ENCODE results near the gene RAMP1.

RAMP1 gene

DNA sequence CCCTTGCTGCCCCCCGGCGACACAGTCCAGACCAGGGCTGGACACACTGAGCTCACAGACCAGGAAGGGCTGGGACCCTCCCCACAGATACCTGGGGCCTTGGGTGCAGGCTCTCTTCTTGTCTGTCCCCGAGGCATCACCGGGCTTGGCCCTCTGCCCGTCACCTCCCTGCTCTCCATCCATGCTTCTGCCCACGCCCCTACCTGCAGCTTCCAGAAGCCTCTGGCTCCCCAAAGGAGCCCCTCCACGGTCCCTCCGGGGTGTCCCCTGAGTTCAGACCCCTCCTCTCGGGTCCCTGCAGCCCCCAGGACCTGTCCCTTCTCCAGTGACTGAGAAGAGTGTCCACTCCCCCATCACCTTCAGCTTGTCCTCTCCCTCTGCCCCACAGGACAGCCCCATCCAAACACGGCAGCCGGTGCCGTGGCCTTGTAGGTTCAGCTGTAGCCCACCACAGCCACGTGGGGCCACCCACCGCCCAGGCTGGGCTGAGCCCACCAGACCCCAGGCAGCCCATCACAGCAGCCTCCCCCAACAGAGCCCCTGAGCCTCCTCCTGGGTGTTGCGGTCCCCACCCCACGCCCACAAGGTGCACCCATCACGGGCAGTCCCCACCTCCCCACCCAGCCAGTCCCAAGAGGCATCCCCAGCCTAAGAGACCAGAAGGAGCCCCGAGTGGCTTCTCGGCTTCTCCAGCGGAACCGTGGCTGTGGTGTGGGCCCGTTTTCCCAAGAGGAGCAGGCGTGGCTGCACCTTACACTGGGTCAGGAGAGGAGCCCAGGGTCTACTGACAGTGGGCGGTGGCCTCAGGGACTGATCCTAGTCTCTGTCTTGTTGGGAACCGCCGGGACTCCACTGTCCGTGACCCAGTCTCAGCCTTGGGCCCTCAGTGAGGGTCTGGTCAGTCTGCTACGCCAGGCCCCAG is 53.1 kb downstream of the RAMP1 start:
- DNase-seq (ENCODE audit: low read depth) = no peak
- TF ChIP-seq, protein P1, sequence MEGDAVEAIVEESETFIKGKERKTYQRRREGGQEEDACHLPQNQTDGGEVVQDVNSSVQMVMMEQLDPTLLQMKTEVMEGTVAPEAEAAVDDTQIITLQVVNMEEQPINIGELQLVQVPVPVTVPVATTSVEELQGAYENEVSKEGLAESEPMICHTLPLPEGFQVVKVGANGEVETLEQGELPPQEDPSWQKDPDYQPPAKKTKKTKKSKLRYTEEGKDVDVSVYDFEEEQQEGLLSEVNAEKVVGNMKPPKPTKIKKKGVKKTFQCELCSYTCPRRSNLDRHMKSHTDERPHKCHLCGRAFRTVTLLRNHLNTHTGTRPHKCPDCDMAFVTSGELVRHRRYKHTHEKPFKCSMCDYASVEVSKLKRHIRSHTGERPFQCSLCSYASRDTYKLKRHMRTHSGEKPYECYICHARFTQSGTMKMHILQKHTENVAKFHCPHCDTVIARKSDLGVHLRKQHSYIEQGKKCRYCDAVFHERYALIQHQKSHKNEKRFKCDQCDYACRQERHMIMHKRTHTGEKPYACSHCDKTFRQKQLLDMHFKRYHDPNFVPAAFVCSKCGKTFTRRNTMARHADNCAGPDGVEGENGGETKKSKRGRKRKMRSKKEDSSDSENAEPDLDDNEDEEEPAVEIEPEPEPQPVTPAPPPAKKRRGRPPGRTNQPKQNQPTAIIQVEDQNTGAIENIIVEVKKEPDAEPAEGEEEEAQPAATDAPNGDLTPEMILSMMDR (IDR thresholded peaks at IDR 0.05; ENCODE audit: low read length, missing control alignments) = no peak
- no peak overlapping the region for H3K4me3 ChIP-seq (replicated peaks; ENCODE audit: low read depth, low read length)

DNA sequence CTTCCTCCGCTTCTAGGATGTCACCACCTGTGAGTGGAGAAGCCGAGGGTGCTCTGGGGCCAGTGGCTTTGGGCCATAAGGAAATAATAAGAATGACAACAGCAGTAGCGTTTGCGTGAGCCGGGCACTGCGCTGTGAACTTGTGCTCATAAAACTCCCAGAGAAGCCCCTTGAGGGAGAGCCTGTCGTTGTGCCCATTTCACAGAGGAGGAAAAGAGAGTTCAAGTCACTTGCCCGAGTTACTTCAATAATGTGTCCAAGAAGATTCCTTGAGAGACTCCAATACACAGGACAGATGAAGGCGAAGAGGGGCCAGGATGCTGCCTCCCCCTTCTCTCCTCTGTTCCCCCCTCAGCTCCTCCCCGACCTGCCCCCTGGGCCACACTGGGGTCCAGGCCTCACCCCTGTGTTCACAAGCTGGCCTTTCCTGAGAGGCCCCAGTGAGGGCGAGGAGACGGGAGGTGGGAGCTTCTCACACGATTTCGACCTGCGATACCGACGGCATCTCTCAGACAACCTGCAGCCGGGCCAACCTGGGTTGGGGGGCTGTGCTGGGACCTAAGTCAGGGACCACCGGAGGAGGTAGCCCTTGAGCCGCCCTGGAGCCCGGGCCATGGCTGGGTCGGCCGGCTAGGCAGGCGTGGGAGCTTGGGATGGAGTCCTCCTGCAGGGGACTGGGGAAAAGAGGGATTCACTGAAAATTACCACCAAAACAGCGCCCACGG is 53.9 kb downstream of the RAMP1 start:
- TF ChIP-seq, protein P1 (IDR thresholded peaks at IDR 0.05; ENCODE audit: low read length, missing control alignments) = no peak
- no peak overlapping the region for H3K4me3 ChIP-seq (replicated peaks; ENCODE audit: low read depth, low read length)
- DNase-seq (ENCODE audit: low read depth) = no peak

DNA sequence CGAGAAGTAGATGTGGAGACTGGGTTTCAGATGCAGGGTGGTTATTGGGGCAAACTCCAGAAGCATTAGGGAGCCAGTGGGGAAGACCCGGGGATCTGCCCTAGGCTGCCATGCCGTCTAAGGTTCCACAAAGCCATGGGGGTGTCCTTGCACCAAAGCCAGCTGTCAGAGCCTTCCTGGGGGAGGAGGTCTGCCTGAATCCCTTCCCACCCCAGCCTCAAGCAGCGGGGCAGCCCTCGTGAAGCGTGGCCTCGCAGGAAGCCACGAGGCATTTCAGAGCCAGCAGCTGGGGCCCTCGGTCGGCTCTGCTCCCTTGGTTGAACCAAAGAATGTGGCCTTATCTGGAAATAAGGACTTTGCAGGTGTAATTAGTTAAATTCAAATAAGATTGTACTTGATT is 56.2 kb downstream of the RAMP1 start:
- DNase-seq (ENCODE audit: low read depth) = no peak
- H3K4me3 ChIP-seq (replicated peaks; ENCODE audit: low read depth, low read length) = no peak overlapping the region
- TF ChIP-seq, protein P1 (IDR thresholded peaks at IDR 0.05; ENCODE audit: low read length, missing control alignments) = no peak

DNA sequence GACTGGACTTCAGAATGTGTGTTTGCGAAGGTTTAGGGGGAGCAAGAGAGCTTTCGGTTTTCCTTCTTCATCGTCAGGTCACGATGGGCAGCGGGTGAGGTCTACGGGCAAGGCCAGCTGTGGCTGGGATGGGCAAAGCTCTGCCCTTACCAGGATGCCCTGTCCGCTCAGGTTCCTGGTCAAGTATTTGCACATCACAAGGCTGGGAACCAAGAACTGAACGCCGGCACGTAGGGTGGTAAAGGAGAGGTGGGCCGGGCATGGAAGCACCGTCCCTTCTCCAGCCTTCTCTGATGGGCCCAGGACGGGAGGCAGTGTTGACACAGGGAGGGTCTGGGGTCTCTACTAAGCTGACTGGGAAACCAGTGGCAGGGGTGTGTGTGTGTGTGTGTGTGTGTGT is 56.9 kb downstream of the RAMP1 start:
- DNase-seq (ENCODE audit: low read depth) = no peak

DNA sequence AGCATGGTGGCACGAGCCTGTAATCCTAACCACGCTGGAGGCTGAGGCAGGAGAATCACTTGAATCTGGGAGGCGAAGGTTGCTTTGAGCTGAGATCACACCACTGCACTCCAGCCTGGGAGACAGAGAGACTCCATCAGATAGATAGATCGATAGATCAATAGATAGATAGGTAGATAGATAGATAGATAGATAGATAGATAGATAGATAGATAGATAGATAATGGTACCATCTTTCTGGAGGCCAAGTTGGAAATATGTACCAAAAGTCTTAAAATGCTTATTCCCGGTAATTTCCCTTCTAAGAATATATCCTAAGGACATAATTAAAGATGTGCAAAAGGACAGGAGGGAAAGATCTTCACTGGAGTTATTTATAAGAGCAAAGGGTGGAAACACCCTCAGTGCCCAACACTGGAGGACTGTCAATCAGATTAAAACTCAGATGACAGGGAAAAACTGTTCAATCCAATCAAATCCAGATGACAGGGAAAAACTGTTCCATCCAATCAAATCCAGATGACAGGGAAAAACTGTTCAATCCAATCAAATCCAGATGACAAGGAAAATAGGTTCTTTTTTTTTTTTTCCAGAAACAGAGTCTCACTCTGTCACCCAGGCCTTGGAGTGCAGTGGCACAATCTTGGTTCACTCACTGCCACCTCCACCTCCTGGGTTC is 58.4 kb downstream of the RAMP1 start:
- no peak overlapping the region for H3K4me3 ChIP-seq (replicated peaks; ENCODE audit: low read depth, low read length)
- TF ChIP-seq, protein P1 (IDR thresholded peaks at IDR 0.05; ENCODE audit: low read length, missing control alignments) = no peak
- DNase-seq (ENCODE audit: low read depth) = no peak

More for the DNA sequence above, 56.9 kb downstream of the RAMP1 start:
- TF ChIP-seq, protein P1 (IDR thresholded peaks at IDR 0.05; ENCODE audit: low read length, missing control alignments) = no peak
- H3K4me3 ChIP-seq (replicated peaks; ENCODE audit: low read depth, low read length) = no peak overlapping the region

DNA sequence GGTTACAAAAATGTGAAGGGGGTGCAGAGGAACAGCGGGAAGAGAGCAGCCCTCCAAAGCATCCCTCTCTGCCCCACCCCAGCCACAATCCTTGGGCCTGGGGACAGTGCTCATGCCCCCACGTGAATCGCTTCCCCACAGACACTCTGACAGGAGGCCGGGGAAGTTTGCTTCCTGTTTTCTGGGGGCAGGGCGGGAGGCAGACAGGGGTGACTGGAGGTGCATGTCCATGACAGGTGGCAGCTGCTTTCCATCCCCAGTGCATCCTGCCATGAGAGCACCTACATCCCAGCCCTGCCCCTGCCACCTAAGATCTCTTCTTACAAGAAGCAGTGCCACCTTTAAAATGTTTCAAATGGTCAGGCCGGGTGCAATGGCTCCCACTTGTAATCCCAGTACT is 60.2 kb downstream of the RAMP1 start:
- TF ChIP-seq, protein P1 (IDR thresholded peaks at IDR 0.05; ENCODE audit: low read length, missing control alignments) = no peak
- no peak for DNase-seq (ENCODE audit: low read depth)
- H3K4me3 ChIP-seq (replicated peaks; ENCODE audit: low read depth, low read length) = no peak overlapping the region

Data from fibroblast of pulmonary artery (primary cell).